Smooth muscle cell (in vitro differentiated cells): ENCODE results near the gene MRFAP1. TPM values are rescaled to one million over a fixed set of nuclear protein-coding genes. Genes with fewer than 3 reads are reported as not detected.

Experiments used
- DNase-seq: peaks from one replicate; lab custom pipeline; 2025; ENCODE audit not compliant: unreplicated experiment; lab: John Stamatoyannopoulos, UW
- H2AFZ ChIP-seq: fragments of 200-600 bp; sonication (generic); 2 replicates; pipeline ENCODE4 v1.6.0; 2016; ENCODE audit warnings: antibody characterized with exemption, low read depth, mild to moderate bottlenecking
- H3F3A ChIP-seq: fragments of 200-600 bp; sonication (generic); 2 replicates; pipeline ENCODE4 v1.6.0; 2017; ENCODE audit warnings: antibody characterized with exemption, low read depth
- H3K27ac ChIP-seq: fragments of 200-600 bp; sonication (generic); 2 replicates; pipeline ENCODE4 v1.5.1; 2016; ENCODE audit warnings: low read depth, mild to moderate bottlenecking
- H3K27me3 ChIP-seq: fragments of 200-600 bp; sonication (generic); 2 replicates; pipeline ENCODE4 v1.6.1; 2016; ENCODE audit warnings: low read depth, mild to moderate bottlenecking
- H3K36me3 ChIP-seq: fragments of 200-600 bp; sonication (generic); 2 replicates; pipeline ENCODE4 v1.5.1; 2016; ENCODE audit warnings: low read depth
- H3K4me1 ChIP-seq: fragments of 200-600 bp; sonication (generic); 2 replicates; pipeline ENCODE4 v1.5.1; 2016; ENCODE audit warnings: low read depth
- H3K4me2 ChIP-seq: fragments of 200-600 bp; sonication (generic); 2 replicates; pipeline ENCODE4 v1.6.0; 2016; ENCODE audit warnings: mild to moderate bottlenecking
- H3K4me3 ChIP-seq: fragments of 200-600 bp; sonication (generic); 2 replicates; pipeline ENCODE4 v1.5.1; 2016; ENCODE audit warnings: mild to moderate bottlenecking
- H3K79me2 ChIP-seq: fragments of 200-600 bp; sonication (generic); 2 replicates; pipeline ENCODE4 v1.6.0; 2016; ENCODE audit warnings: low read depth, mild to moderate bottlenecking
- H3K9ac ChIP-seq: fragments of 200-600 bp; sonication (generic); 2 replicates; pipeline ENCODE4 v1.6.0; 2016; ENCODE audit warnings: low read depth
- H3K9me3 ChIP-seq: fragments of 200-600 bp; sonication (generic); replicated peaks from 2 replicates; pipeline ENCODE4 v1.5.1; 2016; ENCODE audit warnings: low read depth
- H4K20me1 ChIP-seq: fragments of 200-600 bp; sonication (generic); 2 replicates; pipeline ENCODE4 v1.6.0; 2016; ENCODE audit warnings: low read depth
- CTCF ChIP-seq: fragments of 200-600 bp; sonication (generic); IDR thresholded peaks from 2 replicates; pipeline ENCODE4 v1.5.1; 2017; ENCODE audit warnings: borderline replicate concordance, mild to moderate bottlenecking, antibody characterized with exemption; ENCODE audit not compliant: insufficient read depth, poor library complexity, severe bottlenecking
- WGBS: methylation state at CpG from one replicate; pipeline ENCODE4 v1.1.7; 2016; ENCODE audit warnings: low lambda C conversion rate; 5-methylcytosine and 5-hydroxymethylcytosine counted together
- polyA plus RNA-seq: library from polyadenylated mRNA; unstranded; fragments of >200 nt; fragmentation: Nextera tagmentation; extraction: Ambion mirVana; gene quantifications from 2 replicates; pipeline ENCODE4 v1.2.1, GENCODE V29; 2016
- total RNA-seq: library from RNA; depleted of rRNA; stranded (reverse); fragments of >200 nt; gene quantifications from 2 replicates; pipeline ENCODE4 v1.2.3, GENCODE V29; 2014

Gene MRFAP1
- total and polyA plus RNA-seq, 2 experiments from 2014 or later = 165 to 206 TPM

GRCh38 chr4:6592804-6593563 lies 47.5 kb upstream of the MRFAP1 start:
- H3K4me1 ChIP-seq = no peaks in the 10 kb centered on the region
- H4K20me1 ChIP-seq = no peaks in the 10 kb centered on the region
- no peaks in the 10 kb centered on the region for H3K79me2 ChIP-seq
- H3K36me3 ChIP-seq = no peaks in the 10 kb centered on the region
- WGBS = 92% methylated on average over 16 of the region's 16 CpGs
- H3K4me3 ChIP-seq = no peak overlapping the region
- TF ChIP-seq CTCF = no peak
- H2AFZ ChIP-seq = no peak overlapping the region
- DNase-seq = no peak
- H3K27me3 ChIP-seq = no peaks in the 10 kb centered on the region
- no peak overlapping the region for H3K4me2 ChIP-seq
- no peaks in the 10 kb centered on the region for H3F3A ChIP-seq
- H3K9ac ChIP-seq = no peak overlapping the region
- H3K27ac ChIP-seq = no peak overlapping the region
- H3K9me3 ChIP-seq = no peaks in the 10 kb centered on the region

GRCh38 chr4:6594341-6594740 lies 46.1 kb upstream of the MRFAP1 start:
- H3K27me3 ChIP-seq = no peaks in the 10 kb centered on the region
- H3K4me2 ChIP-seq = no peak overlapping the region
- H2AFZ ChIP-seq = no peak overlapping the region
- no peaks in the 10 kb centered on the region for H3K9me3 ChIP-seq
- H3K27ac ChIP-seq = no peak overlapping the region
- no peak for DNase-seq
- H3K4me1 ChIP-seq = no peaks in the 10 kb centered on the region
- no peak overlapping the region for H3K9ac ChIP-seq
- H3K79me2 ChIP-seq = no peaks in the 10 kb centered on the region
- no peak for TF ChIP-seq CTCF
- no peak overlapping the region for H3K4me3 ChIP-seq
- no peaks in the 10 kb centered on the region for H3K36me3 ChIP-seq
- WGBS = 100% methylated on average over 10 of the region's 22 CpGs
- H3F3A ChIP-seq = no peaks in the 10 kb centered on the region
- no peaks in the 10 kb centered on the region for H4K20me1 ChIP-seq

- Histone ChIP-seq H3K79me2 (no peaks in the 10 kb centered on the region), H3K4me2 (no peak overlapping the region), H3K27ac (no peak overlapping the region), H3F3A (no peaks in the 10 kb centered on the region), H3K9me3 (no peaks in the 10 kb centered on the region), H4K20me1 (no peaks in the 10 kb centered on the region), H2AFZ (no peak overlapping the region), H3K9ac (no peak overlapping the region), H3K27me3 (no peaks in the 10 kb centered on the region), H3K4me1 (no peaks in the 10 kb centered on the region), H3K36me3 (no peaks in the 10 kb centered on the region), H3K4me3 (no peak overlapping the region)
- no peak for TF ChIP-seq CTCF
- no peak for DNase-seq
- WGBS = 89% methylated on average over 7 of the region's 7 CpGs
Measured at GRCh38 chr4:6594826-6595355, 45.6 kb upstream of the MRFAP1 start.
